GM12873 (cell line): ENCODE data around the gene XPC.

Source experiments
- TF ChIP-seq, protein P1 (sequence below): IDR thresholded peaks from 2 replicates; pipeline ENCODE4 v1.5.1; 2012; ENCODE audit warnings: low read depth, mild to moderate bottlenecking, moderate library complexity, low read length, control low read depth; ENCODE audit not compliant: insufficient read depth; ENCODE audit errors: missing control alignments

XPC gene

DNA sequence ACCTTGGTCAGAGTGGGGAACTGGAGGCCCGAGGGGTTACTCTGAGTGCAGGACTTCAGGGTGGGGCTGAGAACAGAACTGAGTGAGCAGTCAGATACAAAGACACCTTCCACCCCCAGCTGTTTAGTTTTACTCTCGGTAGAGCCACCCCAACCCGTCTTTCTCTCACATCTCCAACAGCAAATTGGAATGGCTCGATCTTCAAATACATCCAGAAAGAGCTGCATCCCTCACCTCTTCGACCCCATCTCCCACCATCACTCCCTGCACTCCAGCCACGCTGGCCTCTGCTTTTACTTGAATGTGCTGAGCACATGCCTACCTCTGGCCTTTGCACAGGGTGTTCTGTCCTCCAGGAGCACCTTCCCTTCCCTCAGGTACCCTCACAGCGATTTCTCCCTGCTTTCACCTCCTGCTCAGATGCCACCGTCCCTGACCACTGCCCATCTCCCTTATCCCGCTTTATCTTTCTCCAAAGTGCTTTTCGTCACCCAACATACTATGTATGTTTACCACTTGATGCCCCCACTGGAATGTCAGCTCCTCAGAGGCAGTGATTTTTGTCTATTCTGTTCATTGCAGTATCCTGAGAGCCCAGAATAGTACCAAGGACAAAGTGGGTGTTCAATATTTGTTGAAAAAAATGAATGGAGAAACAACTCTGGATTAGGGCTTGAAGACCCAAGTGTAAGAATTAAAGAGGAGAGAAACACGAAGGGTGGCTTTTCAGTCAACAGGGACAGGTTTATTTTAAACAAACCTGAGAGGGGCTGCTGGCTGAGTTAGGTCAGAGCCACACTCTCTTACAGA, 58.1 kb downstream of the XPC start:
- TF ChIP-seq, protein P1, sequence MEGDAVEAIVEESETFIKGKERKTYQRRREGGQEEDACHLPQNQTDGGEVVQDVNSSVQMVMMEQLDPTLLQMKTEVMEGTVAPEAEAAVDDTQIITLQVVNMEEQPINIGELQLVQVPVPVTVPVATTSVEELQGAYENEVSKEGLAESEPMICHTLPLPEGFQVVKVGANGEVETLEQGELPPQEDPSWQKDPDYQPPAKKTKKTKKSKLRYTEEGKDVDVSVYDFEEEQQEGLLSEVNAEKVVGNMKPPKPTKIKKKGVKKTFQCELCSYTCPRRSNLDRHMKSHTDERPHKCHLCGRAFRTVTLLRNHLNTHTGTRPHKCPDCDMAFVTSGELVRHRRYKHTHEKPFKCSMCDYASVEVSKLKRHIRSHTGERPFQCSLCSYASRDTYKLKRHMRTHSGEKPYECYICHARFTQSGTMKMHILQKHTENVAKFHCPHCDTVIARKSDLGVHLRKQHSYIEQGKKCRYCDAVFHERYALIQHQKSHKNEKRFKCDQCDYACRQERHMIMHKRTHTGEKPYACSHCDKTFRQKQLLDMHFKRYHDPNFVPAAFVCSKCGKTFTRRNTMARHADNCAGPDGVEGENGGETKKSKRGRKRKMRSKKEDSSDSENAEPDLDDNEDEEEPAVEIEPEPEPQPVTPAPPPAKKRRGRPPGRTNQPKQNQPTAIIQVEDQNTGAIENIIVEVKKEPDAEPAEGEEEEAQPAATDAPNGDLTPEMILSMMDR: no peak

GRCh38 chr3:14119651-14120050, 58.8 kb downstream of the XPC start:
- TF ChIP-seq, protein P1: no peak

DNA sequence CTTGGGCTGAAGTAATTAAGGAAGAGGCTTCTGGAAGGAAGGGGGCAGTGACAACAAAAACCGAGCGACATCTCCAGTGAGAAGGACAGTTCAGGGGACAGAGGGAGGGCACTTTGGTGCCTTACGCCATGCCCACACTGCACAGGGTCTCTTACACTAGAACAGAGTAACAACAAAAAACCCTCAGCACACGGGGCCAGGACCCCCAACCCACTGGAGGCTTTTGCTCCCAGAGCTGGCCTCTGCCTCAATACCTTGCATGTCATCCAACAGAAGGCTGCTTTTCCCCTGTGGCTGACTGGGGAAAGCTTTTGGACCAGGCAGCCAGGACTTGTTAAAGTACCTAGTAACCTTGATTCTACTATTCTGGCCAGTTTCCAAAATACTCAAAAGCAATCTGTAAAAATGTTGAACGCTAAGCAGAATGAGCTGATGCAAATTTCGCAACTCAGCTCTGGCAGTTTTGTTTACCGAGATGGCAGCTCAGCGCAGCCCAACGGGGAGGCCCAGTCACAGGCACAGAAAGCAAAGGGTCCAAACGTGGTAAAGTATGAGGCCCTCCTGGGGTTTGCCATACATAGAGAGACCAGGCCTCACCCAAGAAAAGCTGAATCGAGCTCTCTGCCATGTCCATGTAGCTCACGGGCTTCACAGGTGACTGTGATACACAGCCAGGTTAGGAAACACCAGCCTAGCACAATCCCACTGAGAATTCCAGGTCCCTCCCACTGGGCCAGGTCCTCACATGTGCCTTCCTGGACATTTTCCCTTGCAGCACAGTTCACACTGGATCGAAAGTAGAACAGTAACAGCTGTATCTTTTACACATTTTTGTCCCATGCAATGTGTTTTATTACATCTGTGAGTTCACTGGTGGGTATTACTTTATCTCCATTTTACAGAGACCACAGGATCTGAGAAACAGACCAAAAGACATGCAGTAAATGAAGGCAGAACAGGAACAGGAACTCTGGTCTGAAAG, 59.7 kb downstream of the XPC start:
- TF ChIP-seq, protein P1: no peak

GRCh38 chr3:14117468-14118399, 60.7 kb downstream of the XPC start:
- TF ChIP-seq, protein P1: no peak

DNA sequence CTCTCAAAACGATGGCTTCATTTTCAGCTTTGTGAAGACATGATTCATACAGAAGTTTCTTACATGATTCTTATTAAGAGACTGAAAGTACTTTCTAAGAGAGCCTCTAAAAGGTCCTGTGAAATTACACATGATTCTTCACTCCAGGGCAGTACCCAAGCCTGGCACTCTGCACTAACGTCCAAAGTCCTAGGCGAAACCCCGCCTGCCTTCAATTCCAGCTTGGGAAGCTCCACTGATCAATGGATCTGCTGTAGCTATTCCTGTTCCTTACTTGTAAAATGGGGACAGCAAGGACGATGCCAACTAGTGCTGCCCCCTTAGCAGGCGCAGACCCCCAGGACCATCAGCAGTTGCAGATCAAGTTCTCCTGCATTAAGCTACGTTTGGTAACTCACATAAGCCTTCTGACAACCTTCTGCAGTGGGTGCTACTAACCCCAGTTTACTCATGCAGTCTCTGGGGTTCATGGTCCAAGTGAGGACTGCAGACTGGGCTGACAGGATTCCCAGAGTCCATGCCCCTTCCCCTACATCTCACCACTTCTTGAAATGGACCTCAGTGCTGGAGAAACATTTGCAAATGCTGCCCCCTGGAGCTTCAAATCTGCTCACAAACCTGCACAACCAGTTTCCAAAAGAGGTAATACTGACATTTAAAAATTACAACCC, 64.3 kb downstream of the XPC start:
- TF ChIP-seq, protein P1: peak; percentile 5

DNA sequence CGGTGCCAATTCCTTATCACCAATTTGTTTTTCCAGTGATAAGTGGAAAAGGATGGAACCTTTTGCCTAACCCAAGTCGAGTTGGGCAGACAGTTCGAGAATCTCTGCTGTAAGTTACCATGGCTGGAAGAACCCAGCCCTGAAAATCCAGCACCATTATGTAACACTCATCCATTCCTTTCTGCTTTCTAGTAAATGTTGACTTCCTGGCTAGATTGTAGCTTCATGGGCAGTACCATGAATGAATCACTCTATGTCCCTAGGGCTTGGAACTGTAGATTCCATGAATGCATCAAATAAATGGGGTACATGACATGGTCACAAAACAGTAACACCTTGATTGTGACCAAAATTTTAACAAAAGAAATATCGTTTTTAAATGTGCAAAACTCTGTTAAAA, 67.7 kb downstream of the XPC start:
- TF ChIP-seq, protein P1: no peak
